ENCODE data around the gene GALNT1. TPM values are rescaled to one million over a fixed set of nuclear protein-coding genes. Genes with fewer than 3 reads are reported as not detected.
"Not testable (repeated sequence)": the region's sequence is repeated elsewhere in the genome, so short reads cannot be mapped to it uniquely, and the experiment has no call there.

GALNT1 gene
- 46.7 and 51.7 TPM in 2 replicates for total RNA-seq

GRCh38 chr18:35581546-35581897, at the start of gene GALNT1:
Gene GALNT1 (plus strand): TSS chr18:35581740. CDS start chr18:35654663, 72,923 bp downstream.
- intact Hi-C loops (cut with micrococcal nuclease), result loop anchor here (2.0 to 5.0 kb wide), 6 partner anchors 341 to 1246 kb away; partner anchors contain the start of genes ELP2, KIAA1328, MAPRE2 and RPRD1A

GRCh38 chr18:35533916-35534405, 47.6 kb upstream of the GALNT1 start:
- intact Hi-C loops (cut with micrococcal nuclease), result no loop called here

- intact Hi-C loops (cut with micrococcal nuclease), result no loop called here
Observed at GRCh38 chr18:35535297-35535696, 46.2 kb upstream of the GALNT1 start.

DNA sequence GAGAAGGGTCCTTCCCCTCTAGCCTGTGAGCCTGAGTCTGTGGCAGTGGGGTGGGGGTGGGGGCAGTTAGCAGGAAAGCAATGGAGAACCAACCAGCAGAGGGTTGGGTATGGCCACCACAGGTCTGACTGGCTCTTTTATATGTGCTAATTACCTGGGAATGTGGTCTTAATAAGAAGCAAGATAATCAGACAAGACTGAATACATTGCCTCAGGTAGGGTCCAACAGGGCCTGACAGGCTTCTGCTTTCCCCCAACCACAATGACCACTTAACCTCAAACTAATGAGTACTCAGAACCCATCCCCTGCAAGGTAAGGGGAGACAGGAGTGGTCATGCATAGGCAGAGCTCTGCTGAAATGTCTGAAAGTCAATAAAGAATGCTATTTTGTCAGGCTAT, 39.2 kb upstream of the GALNT1 start:
- intact Hi-C loops (cut with micrococcal nuclease), result no loop called here

DNA sequence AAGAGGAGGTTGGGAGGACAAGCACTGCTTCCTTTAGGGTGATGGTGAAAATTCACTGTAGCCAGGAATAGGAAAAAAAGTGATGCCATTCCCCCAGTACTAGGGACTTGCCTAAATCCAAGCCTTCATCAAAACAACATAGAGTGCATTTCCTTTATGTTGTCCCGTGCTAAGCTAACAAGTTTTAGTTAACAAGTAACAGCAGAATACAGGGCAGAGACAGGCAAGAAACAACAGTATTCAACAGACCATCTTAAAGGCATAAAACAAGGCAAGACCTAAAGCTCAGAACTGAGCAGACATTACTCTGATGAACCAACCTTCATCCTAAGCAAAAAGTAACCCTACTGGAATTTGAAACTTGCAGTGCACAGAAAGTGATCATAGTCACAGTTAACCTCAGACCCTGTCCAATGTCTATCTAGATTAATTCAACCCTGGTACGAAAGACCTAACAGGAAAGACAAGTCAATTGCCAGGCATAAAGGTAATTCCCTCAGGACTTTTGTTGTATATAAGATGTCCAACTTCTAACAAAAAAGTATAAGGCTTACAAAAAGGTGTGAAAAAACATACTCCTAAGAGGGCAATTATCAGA, 34.4 kb upstream of the GALNT1 start:
- intact Hi-C loops (cut with micrococcal nuclease), result no loop called here

- intact Hi-C loops (cut with micrococcal nuclease), result no loop called here
Observed at GRCh38 chr18:35549564-35549963, 32.0 kb upstream of the GALNT1 start.

GRCh38 chr18:35553300-35553699, 28.2 kb upstream of the GALNT1 start:
- intact Hi-C loops (cut with micrococcal nuclease), result no loop called here

DNA sequence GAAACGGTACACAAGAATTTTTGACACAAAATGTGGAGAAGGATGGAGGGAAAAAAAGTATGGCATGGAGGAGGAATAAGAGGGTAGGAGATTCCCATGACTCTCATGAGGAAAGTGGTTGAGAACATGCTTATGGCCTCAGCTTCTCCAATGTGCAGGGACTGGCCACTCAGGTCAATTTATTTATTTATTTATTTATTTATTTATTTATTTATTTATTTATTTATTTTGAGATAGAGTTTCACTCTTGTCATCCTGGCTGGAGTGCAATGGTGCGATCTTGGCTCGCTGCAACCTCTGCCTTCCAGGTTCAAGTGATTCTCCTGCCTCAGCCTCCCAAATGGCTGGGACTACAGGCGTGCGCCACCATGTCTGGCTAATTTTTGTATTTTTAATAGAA, 26.0 kb upstream of the GALNT1 start:
- intact Hi-C loops (cut with micrococcal nuclease), result not testable (repeated sequence)

GRCh38 chr18:35559867-35560266, 21.7 kb upstream of the GALNT1 start:
- intact Hi-C loops (cut with micrococcal nuclease), result no loop called here

DNA sequence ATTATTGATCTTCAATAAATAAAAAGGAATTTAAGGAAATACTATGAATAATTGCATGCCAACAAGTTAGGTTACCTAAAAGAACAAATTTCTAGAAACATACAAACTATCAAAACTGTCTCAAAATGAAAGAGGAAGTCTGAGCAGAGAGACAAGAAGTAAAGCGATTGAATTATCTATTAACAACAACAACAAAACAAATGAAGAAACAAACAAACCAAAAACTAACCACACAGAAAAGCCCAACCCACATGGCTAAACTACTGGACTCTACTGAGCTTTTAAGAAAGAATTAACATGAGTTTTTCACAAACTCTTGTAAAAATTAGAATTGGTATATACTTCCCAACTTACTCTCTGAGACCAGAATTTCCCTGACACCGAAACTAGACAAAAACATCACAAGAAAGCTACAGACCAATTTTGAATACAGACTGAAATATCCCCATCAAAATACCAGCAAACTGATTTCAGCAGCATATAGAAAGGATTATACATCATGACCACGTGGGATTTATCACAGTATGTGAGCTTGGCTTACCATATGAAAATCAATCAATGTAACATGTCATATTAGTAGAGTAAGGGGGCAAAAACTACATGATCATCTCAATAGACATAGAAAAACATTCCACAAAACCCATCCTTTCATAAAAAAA, 16.6 kb upstream of the GALNT1 start:
- intact Hi-C loops (cut with micrococcal nuclease), result no loop called here

DNA sequence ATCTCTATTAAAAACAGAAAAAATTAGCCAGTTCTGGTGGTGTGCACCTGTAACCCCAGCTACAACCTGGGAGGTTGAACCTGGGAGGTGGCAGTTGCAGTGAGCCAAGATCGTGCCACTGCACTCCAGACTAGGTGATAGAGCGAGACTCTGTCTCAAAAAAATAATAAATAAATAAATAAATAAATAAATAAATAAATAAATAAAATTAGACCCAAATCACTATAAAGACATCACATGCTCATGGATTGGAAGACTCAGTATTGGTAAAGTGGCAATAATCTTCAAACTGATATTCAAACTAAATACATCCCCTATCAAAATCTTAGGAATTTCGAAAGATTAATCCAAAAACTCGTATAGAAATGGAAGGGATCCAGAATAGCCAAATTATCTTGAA, 15.5 kb upstream of the GALNT1 start:
- intact Hi-C loops (cut with micrococcal nuclease), result no loop called here

DNA sequence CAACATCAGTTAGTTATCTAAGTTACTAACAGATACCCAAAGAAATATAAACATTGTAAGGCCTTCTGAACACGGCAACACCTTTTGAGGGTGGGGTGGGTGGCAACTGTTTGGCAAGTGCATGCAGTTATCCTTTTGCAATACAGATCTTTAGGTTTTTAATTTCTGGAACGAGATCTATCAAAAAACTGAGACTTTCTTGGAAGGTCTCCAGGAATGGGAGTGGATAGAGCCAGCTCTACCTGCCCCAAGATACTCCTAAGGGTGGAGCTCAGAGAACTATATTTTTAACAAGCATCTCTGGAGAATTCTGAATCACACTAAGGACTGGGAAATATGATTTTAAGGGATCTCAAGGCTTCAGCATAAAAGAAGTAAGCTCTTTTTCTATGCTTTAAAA, 11.4 kb upstream of the GALNT1 start:
- intact Hi-C loops (cut with micrococcal nuclease), result no loop called here

- intact Hi-C loops (cut with micrococcal nuclease), result no loop called here
Observed at GRCh38 chr18:35571138-35571537, 10.4 kb upstream of the GALNT1 start.

DNA sequence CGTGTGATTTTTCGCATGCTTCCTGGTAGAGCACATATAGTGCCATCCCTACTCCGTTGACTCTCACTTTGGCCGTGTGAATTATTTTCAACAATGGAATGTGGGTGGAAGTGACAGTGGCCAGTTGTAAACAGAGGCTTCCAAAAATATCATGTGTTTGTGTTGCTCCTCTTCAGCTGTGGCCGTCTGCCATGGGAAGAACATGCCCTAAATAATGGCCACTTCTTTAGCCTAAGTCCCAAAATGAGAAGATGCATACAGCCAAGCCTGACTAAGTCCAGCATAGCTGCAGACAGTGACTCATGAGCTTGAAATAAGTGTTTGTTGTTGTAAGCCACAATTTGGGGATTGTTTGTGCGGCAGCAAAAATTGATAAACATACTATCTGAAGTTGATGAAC, 8.9 kb upstream of the GALNT1 start:
- intact Hi-C loops (cut with micrococcal nuclease), result no loop called here

- intact Hi-C loops (cut with micrococcal nuclease), result no loop called here
Observed at GRCh38 chr18:35573531-35573930, 8.0 kb upstream of the GALNT1 start.

DNA sequence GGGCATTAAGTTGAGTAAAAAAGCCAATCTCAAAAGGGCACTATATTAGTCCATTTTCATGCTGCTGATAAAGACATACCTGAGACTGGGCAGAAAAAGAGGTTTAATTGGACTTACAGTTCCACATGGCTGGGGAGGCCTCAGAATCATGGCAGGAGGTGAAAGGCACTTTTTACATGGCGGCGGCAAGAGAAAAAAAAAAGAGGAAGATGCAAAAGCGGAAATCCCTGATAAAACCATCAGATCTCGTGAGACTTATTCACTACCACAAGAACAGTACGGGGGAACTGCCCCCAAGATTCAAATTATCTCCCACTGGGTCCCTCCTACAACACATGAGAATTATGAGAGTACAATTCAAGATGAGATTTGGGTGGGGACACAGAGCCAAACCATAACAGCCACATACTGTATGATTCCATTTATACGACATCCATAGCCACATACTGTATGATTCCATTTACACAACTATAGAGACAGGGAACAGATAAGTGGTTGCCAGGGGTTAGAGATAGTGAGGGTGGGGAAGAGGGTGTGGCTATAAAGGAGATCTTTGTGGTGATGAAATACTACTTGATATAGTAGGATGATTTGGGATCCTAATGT, 5.2 kb upstream of the GALNT1 start:
- intact Hi-C loops (cut with micrococcal nuclease), result loop anchor here (5.0 kb wide), 1 partner anchor 714 kb away; no protein-coding TSS in a partner anchor

DNA sequence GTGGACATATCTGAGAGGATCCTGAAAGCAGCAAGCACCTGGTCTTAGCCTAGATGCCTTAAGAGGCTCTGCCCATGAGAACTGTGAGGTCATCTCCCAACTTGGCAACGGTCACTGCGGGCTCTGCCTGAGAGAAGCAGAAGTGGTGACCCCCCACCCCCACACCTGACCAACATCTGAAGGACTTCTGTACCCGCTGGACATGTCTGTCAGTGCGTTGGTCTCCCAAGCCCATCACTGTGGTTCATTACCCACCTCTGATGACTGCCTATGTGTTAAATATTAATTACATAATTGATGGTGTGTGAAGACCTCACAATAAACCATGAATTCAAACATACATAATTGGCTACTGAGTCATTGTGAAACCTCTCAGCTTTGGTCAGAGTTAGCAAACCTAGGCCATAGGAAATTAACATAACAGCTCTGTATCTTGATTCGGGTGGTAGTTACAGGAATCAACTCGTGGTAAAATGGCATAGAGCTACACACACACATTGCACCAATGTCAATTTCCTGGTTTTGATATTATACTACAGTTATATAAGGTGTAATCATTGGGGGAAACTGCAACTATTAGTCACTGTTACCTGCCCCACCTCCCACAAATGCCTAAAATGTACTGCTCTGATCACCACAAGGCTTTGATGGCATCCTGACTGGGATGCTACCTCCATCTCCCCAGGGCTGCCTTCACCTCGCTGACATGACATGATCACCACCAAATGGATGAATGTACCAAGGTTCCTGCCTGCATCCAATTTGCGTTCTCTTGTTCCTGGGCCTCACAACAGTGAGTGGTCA, 4.3 kb upstream of the GALNT1 start:
- intact Hi-C loops (cut with micrococcal nuclease), result loop anchor here (5.0 kb wide), 1 partner anchor 715 kb away; no protein-coding TSS in a partner anchor

DNA sequence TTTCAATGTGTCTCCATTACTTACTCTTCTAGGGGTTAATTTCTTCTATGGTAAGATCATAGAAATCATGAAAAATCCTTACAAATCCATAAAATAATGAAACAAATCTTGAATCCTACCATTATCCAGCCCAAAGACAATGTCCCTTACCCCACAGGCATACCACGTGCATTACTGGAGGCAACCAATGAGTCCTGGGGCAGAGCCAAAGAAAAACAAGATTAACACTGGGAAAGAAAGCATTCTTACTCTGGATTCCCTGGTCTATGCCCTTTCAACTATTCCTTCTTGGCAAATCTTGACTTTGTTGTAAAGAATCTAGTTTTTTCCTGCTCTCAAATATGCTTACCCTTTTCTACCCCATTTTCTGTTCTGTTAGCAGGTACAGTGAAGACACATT, 3.1 kb upstream of the GALNT1 start:
- intact Hi-C loops (cut with micrococcal nuclease), result loop anchor here (5.0 kb wide), 1 partner anchor 716 kb away; no protein-coding TSS in a partner anchor

GRCh38 chr18:35578936-35579335, 2.6 kb upstream of the GALNT1 start:
- intact Hi-C loops (cut with micrococcal nuclease), result loop anchor here (5.0 kb wide), 1 partner anchor 717 kb away; no protein-coding TSS in a partner anchor

GRCh38 chr18:35580701-35581539, 620 bp upstream of the GALNT1 start:
- intact Hi-C loops (cut with micrococcal nuclease), result loop anchor here (2.0 to 5.0 kb wide), 6 partner anchors 340 to 1246 kb away; partner anchors contain the start of genes ELP2, KIAA1328, MAPRE2 and RPRD1A
